ENCODE data around the gene GALNT2.

Gene GALNT2

DNA sequence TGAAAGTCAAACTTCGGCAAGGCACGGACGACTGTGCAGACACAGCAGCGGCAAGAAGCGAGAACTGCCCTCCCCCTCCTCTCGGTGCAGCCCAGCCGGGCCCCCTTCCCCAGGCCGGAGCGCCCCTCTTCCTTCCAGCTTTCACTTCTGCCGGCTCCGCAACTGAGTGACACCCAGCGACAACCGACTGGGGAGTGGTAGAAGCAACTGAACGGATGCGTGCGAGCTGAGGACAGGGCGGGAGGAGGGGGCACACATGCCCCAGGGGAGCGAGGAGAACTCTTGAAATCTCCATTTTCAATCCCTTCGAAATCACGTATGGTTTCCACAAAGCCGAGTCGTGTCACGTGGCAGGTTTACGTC is 212.5 kb downstream of the GALNT2 start:
- ATAC-seq (ENCODE audit: insufficient read depth, low read depth) (no peak), DNase-seq (no peak)
- no peak overlapping the region for H2AFZ ChIP-seq (ENCODE audit: low read depth, low read length)
- H3K9me3 ChIP-seq (ENCODE audit: insufficient read depth, low read length, severe bottlenecking), result no peaks in the 10 kb centered on the region
- no peaks in the 10 kb centered on the region for H3K4me1 ChIP-seq (ENCODE audit: insufficient read depth, low read length)
- H3K79me2 ChIP-seq (ENCODE audit: insufficient read depth, low read length), result peaks cover 7% of the 10 kb centered on the region; the same call in 1 of the 2 replicates
- no peak for TF ChIP-seq EZH2 (IDR thresholded peaks at IDR 0.05; ENCODE audit: borderline replicate concordance, low read depth, low read length, severe bottlenecking)
- no peak for TF ChIP-seq CTCF (IDR thresholded peaks at IDR 0.05; ENCODE audit: borderline replicate concordance, extremely low read depth, low read length, poor library complexity, severe bottlenecking)
- H3K4me2 ChIP-seq (ENCODE audit: insufficient read depth, low read length), result no peak overlapping the region
- no peak overlapping the region for H3K4me3 ChIP-seq (ENCODE audit: low read depth in 1 of 2, low read length in 2 of 2)
- H3K27ac ChIP-seq (ENCODE audit: low read length), result no peak overlapping the region
- peaks cover 55% of the 10 kb centered on the region for H4K20me1 ChIP-seq (ENCODE audit: insufficient read depth, low read length)
- no peaks in the 10 kb centered on the region for H3K27me3 ChIP-seq (ENCODE audit: insufficient read depth, low read length, poor library complexity)
- no peak overlapping the region for H3K9ac ChIP-seq (ENCODE audit: low read depth, low read length)
- peaks cover 90% of the 10 kb centered on the region for H3K36me3 ChIP-seq (ENCODE audit: insufficient read depth, low read length)

DNA sequence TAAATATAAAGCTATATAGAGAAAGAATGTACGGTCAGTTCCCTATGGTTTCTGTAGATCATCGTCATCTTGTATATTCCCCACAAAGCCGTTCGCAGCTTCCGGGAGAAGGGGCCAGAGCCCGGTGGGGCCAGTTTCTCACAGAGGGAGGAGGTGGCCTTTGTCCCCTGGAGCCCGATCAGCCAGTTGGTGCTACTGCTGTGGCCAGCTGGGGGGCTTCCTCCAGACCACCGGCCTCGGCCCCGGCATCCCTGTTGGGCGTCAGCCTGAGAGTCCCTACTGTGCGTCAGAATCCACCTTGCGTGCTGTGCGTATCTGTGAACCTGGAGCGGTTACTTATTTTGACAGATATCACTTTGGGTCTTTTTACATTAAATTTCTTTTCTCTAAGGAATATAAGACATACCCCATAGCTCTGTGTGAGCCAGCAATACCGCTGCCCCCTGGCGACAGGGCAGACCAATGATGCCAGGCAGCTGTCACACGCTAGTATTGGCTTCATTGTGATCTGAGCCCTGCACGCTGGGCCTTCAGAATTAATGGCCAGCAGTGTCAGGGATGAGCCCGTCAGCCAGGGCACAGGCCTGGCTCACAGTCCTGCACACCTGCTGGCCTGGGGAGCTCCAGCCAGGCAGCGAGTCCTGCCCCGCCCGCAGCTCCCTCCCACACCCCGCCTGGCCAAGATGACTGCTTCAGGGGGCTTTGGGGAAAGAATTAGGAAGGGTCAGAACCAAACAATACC is 213.2 kb downstream of the GALNT2 start:
- Histone ChIP-seq H3K27ac (ENCODE audit: low read length) (no peak overlapping the region), H3K4me1 (ENCODE audit: insufficient read depth, low read length) (no peaks in the 10 kb centered on the region), H2AFZ (ENCODE audit: low read depth, low read length) (no peak overlapping the region)

DNA sequence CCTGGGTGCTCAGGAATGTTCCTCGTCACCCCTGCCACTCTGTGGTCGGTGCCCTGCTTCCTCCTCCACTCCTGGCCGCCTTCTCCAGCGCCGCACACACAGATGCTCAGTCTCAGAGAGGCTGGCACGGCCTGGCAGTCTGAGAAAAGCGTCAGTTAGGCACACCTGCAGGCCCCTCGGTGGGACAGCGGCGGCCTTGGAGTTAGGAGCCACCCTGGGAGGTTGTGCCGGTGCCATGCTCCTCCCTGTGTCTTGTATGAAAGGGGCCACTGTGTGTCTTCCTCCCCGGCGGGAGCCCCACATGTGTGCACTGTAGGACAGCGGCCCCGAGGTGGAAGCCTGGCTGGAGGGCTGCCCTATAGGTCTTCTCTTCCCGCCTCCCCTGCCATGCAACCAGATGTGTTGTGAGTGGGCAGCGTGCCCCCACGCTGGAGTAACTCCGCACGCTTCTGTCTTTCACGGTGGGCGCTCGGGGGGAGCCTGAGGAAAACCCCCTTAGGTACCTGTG is 213.9 kb downstream of the GALNT2 start:
- H3K27ac ChIP-seq (ENCODE audit: low read length), result no peak overlapping the region
- peaks cover 76% of the 10 kb centered on the region for H3K36me3 ChIP-seq (ENCODE audit: insufficient read depth, low read length)
- H3K9me3 ChIP-seq (ENCODE audit: insufficient read depth, low read length, severe bottlenecking), result no peaks in the 10 kb centered on the region
- TF ChIP-seq CTCF (IDR thresholded peaks at IDR 0.05; ENCODE audit: borderline replicate concordance, extremely low read depth, low read length, poor library complexity, severe bottlenecking) (no peak), EZH2 (IDR thresholded peaks at IDR 0.05; ENCODE audit: borderline replicate concordance, low read depth, low read length, severe bottlenecking) (no peak)
- DNase-seq (no peak), ATAC-seq (ENCODE audit: insufficient read depth, low read depth) (no peak)
- H3K4me1 ChIP-seq (ENCODE audit: insufficient read depth, low read length), result no peaks in the 10 kb centered on the region
- peaks cover 64% of the 10 kb centered on the region for H4K20me1 ChIP-seq (ENCODE audit: insufficient read depth, low read length)
- no peak overlapping the region for H3K4me3 ChIP-seq (ENCODE audit: low read depth in 1 of 2, low read length in 2 of 2)
- no peak overlapping the region for H3K4me2 ChIP-seq (ENCODE audit: insufficient read depth, low read length)
- peaks cover 7% of the 10 kb centered on the region; the same call in 1 of the 2 replicates for H3K79me2 ChIP-seq (ENCODE audit: insufficient read depth, low read length)
- H3K9ac ChIP-seq (ENCODE audit: low read depth, low read length), result no peak overlapping the region
- H3K27me3 ChIP-seq (ENCODE audit: insufficient read depth, low read length, poor library complexity), result no peaks in the 10 kb centered on the region
- no peak overlapping the region for H2AFZ ChIP-seq (ENCODE audit: low read depth, low read length)

More for the DNA sequence above, 213.2 kb downstream of the GALNT2 start:
- no peaks in the 10 kb centered on the region for H3K27me3 ChIP-seq (ENCODE audit: insufficient read depth, low read length, poor library complexity)
- no peaks in the 10 kb centered on the region for H3K9me3 ChIP-seq (ENCODE audit: insufficient read depth, low read length, severe bottlenecking)
- peaks cover 7% of the 10 kb centered on the region; the same call in 1 of the 2 replicates for H3K79me2 ChIP-seq (ENCODE audit: insufficient read depth, low read length)
- H4K20me1 ChIP-seq (ENCODE audit: insufficient read depth, low read length), result peaks cover 61% of the 10 kb centered on the region
- DNase-seq, result no peak
- peaks cover 83% of the 10 kb centered on the region for H3K36me3 ChIP-seq (ENCODE audit: insufficient read depth, low read length)
- TF ChIP-seq EZH2 (IDR thresholded peaks at IDR 0.05; ENCODE audit: borderline replicate concordance, low read depth, low read length, severe bottlenecking) (no peak), CTCF (IDR thresholded peaks at IDR 0.05; ENCODE audit: borderline replicate concordance, extremely low read depth, low read length, poor library complexity, severe bottlenecking) (no peak)
- no peak overlapping the region for H3K9ac ChIP-seq (ENCODE audit: low read depth, low read length)
- no peak overlapping the region for H3K4me2 ChIP-seq (ENCODE audit: insufficient read depth, low read length)
- ATAC-seq (ENCODE audit: insufficient read depth, low read depth), result no peak
- no peak overlapping the region for H3K4me3 ChIP-seq (ENCODE audit: low read depth in 1 of 2, low read length in 2 of 2)

Data from DND-41 (cell line).